ENCODE measurements around the gene BICDL2.
A peak's percentile ranks its signal among the peaks of the same experiment; 100 is the strongest.

BICDL2 gene

GRCh38 chr16:3012828-3013420 is 23.8 kb downstream of the BICDL2 start, which contains the start of gene CLDN9:
Gene CLDN9 (plus strand): TSS chr16:3012923. CDS start chr16:3013363, 440 bp downstream.
- FAIRE-seq = no peak
- DNase-seq (ENCODE audit: low spot score) = no peak

- no peak for FAIRE-seq
- DNase-seq (ENCODE audit: low spot score) = no peak
Observed at GRCh38 chr16:3012246-3012645, 24.5 kb downstream of the BICDL2 start.

DNA sequence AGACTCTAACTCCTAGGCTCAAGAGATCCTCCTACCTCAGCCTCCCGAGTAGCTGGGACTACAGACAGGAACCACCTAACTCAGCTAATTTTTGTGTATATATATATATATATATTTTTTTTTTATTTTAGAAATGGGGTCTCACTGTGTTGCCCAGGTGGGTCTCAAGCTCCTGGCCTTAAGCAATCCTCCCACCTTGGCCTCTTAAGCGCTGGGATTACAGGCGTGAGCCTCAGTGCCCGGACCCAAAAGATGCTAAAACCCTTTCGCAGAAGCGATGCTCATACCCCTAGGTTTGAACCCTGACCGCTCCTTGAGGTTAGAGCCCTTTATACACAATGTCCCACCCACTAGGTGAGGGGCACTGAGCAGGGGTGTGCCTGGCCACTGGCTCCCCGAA is 26.2 kb downstream of the BICDL2 start:
- DNase-seq (ENCODE audit: low spot score) (no peak), FAIRE-seq (no peak)

DNA sequence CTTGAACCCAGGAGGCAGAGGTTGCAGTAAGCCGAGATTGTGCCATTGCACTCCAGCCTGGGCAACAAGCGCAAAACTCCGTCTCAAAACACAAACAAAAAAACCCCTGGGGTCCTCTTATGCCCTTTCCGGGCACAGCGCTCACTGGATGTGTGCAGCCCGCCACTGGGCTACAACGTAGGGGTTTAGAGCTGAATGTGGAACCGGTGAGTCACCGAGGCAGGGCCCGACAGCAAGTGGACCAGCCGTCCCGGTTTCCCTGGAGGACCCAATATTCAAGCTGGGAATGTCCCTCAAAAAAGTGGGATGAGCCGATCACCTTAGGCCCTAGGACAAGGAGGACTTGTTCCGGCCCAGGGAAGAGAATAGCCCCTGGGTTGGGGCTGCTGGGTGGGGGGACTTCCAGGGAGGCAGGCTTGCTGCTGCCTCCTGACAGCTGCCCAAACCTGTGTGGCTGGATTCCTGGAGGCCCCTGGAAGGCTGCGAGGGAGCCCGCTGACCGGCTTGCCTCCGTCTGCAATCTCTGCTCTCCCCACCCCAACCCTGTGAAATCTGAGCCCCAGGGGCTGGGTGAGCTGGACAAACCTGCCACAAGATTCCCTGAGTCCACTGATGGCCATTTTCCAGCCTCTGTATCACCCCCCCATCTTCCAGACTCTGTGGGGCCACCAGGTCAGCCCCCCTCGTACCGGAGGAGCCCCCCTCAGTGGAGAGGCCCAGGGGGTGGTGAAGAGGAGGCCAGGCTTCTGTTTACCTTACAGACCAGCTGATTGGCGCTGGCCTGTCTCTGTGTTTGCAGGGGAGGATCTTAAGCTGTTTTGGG is 27.0 kb downstream of the BICDL2 start:
- DNase-seq (ENCODE audit: low spot score) (no peak), FAIRE-seq (no peak)

DNA sequence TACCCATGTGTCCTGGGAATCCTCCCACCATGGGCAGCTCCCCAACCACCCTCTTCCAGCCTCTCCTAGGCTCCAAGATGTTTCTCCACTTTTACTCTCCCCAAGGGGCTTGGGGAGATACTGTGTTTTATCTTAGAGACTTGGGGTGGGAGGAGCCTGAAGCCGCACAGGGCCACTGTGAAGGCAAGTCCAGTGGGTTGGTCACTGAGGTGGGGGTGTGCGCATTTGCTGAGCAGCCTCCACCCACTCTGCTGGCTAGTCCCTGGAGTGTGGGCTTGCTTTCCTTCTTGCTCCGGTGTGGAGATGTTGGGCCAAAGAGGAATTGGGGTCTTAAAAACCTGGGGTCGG is 28.1 kb downstream of the BICDL2 start:
- no peak for DNase-seq (ENCODE audit: low spot score)
- FAIRE-seq = no peak

DNA sequence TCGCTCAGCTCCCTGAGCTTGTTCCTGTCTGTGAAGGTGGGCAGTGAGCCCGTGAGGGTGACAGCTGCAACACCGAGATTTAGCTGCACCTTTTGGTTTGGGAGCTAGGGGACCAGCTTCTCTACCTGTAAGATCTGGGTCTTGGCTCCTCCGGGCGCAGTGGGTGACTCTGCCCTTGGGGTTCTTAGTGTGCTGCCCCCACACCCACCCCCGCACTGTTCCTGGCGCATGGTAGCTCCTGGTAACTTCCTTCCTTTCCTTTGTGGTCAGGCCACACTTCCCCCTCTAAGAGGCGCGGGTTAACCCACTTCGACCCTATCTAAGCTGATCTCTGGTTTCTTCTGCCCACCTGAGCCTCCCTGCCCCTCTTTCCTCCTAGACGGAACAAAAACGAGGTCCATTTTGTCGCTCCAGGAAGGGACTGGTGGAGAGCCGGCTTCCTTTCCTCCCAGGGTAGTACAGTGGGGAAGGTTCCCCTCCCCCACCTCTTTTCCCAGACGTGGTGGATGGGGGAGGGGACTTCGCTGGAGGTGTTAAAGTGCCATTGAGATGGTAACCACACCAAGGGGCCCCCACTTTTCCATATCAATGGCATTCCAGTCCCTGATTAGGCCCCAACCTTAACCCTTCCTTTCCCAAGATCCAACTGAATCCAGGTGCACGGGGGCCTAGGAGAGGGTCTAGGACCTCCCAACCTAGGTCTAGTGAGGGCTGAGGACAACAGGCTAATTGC is 28.6 kb downstream of the BICDL2 start:
- FAIRE-seq (no peak), DNase-seq (ENCODE audit: low spot score) (no peak)

DNA sequence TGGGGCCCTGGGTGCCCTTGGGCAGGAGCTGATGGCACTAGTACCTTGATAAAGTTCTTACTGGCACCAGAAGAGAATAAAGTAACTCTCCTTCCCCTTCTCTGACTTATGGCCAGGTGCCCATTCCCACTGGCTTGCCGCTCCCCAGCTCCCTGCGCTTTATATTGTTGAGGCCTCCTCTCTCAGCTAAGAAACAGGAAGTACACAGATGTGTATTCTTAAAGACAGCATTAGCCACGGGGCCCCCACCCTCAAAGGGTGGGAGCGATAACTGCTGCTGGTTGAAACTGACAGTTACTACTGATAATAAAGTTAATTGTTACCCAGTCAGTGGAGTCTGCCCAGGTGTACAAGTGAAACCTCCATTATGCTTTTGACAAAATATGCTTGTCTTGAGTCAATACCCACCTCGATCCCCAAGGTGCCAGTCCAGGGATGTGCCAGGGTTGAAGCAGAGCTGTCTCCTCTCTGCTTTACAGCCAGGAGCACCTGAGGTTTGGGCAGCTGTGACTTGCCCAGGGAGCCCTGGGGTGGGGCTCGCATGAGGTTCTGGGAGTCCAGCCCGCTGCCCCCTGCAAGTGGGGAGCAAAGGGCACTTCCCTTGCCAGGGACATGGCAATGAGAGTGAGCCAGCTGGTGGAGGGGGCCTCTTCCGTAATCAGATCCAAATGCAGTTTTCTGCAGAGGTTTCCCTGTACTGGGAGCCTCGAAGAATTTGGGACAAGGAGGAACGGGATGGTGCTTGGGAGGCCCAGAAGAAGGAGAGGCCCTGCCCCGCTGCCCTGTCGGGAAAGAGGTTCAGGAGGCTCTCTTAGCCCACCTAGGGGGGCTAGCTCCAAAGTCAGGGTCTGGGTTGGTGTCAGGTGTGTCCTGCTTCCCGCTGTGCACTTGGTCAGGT is 29.4 kb downstream of the BICDL2 start:
- DNase-seq (ENCODE audit: low spot score) = no peak

DNA sequence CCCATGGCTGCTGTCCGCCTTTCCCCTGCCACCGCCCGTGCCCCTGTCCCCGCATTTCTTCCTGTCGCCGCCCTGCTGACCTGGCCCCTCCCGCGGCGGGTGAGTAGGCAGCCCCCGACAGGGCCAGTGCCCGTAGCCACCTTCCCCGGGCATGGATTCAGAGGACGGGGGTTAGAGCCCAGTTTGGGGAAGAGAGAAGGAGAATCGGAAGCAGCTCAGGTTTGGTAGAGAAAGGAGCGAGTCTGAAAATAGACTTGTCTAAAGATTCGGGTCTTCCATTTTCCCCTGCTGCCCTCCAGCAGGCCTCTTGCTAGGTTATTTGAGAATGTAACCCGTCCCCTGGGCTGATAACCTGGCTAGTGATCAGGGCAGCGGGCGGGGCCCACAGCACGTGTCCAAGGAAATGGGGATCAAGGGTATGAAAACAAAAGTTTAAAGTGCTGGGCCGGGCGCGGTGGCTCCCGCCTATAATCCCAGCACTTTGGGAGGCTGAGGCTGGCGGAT is 31.9 kb downstream of the BICDL2 start:
- no peak for FAIRE-seq
- DNase-seq (ENCODE audit: low spot score) = no peak

More for the DNA sequence above, 29.4 kb downstream of the BICDL2 start:
- FAIRE-seq = no peak

- DNase-seq (ENCODE audit: low spot score) (no peak), FAIRE-seq (no peak)
Observed at GRCh38 chr16:3004319-3004718, 32.4 kb downstream of the BICDL2 start.

GRCh38 chr16:3003582-3004270 is 33.0 kb downstream of the BICDL2 start:
- DNase-seq (ENCODE audit: low spot score) (peak; percentile 99), FAIRE-seq (peak; percentile 97)

GRCh38 chr16:3001316-3001715 is 35.4 kb downstream of the BICDL2 start:
- FAIRE-seq (no peak), DNase-seq (ENCODE audit: low spot score) (no peak)

- no peak for FAIRE-seq
- no peak for DNase-seq (ENCODE audit: low spot score)
Observed at GRCh38 chr16:3000540-3000939, 36.2 kb downstream of the BICDL2 start.

GRCh38 chr16:2999929-3000328 is 36.8 kb downstream of the BICDL2 start:
- FAIRE-seq = no peak
- no peak for DNase-seq (ENCODE audit: low spot score)

DNA sequence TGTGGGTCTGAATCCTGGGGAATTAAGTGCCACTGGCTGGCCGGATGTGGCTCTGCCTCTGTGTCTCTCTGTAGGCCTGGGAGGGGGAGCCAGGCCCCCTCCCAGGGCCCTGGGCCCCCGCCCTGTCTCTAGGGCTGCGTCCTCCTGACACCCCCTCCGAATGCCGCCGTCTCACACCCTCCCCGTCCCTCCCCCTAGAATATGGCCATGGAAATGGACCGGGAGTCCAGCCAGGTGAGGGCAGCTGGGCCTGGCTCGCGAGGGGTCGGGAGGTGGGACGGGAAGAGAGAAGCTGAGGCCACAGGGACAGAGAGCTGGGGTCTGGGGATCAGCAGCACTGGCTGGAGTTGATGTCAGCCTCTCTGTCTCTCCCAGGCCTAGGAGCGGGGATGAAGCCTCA is 40.4 kb downstream of the BICDL2 start:
- DNase-seq (ENCODE audit: low spot score) (no peak), FAIRE-seq (no peak)

GRCh38 chr16:2992383-2993081 is 44.2 kb downstream of the BICDL2 start:
- DNase-seq (ENCODE audit: low spot score) (no peak), FAIRE-seq (no peak)

GRCh38 chr16:2991566-2992261 is 45.0 kb downstream of the BICDL2 start:
- no peak for DNase-seq (ENCODE audit: low spot score)
- FAIRE-seq = no peak

DNA sequence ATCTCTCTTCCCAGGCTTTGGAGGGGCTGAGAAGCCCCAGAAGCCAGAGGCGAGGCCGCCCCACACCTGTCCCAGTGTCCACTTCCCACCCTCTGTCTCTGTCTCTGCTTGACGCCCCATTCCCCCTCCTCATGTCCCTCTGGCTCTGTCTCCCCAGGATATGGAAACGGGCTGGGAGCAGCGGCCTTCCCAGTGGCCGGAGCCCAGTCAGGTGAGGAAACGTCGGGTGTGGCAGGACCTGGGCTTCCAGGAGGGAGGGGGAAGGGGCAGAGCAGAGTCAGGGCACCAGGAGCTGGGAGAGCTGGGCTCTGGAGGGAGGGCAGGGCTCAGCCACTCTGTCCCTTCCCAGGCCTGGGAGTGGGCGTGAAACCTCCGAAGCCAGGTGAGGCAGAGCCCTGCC is 45.9 kb downstream of the BICDL2 start:
- no peak for DNase-seq (ENCODE audit: low spot score)
- FAIRE-seq = no peak

DNA sequence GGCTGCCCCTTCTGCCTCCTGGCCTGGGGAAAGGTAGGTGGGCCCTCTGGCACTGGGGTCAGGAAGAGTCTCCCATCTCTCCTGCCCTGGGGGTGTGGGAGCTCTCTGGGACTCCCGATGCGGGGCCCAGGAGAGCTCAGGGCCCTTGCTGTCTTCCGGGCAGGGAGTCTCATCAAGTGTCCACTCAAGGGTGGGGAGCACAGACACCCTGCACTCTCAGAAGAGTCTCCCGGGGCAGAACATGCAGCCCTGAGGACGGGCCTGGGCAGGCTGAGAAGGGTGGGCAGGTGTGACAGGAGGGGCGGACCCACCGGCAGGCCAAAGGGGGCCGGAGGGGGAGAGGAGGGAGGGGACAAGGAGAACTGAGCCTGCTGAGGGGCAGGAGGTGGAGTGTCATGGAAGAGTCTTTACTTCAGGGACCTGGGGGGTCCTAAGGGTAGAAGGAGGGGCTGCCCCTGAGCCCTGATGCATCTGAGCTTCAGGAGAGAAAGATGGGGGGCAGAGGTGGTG is 48.1 kb downstream of the BICDL2 start:
- no peak for DNase-seq (ENCODE audit: low spot score)
- no peak for FAIRE-seq

DNA sequence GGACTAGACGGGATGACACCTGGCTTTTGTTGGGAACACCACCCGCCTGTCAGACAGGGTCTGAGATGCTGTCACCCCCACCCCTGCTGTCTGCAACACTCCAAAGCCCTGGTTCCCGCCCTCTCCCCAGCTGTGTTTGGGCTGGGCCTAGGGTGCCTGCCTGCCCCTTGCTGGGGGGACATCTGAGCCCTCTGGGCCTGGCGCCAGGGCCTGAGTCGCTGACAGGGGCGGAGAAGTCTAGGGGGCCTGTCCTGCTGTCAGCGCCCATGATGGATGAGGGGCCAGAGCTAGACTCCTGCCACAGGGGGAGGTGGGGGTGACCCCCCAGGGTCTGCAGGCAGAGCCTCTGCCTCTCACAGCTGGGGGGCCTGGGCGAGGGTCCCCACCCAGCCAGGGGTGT is 48.9 kb downstream of the BICDL2 start:
- no peak for FAIRE-seq
- DNase-seq (ENCODE audit: low spot score) = no peak

Measured in urothelium cell line (cell line).